GM15510 (cell line): Measurements from ENCODE around the gene ARHGAP42.

Experiments used
- POLR2A ChIP-seq: IDR thresholded peaks from 3 replicates; pipeline ENCODE4 v1.6.1; 2011; ENCODE audit warnings: borderline replicate concordance; ENCODE audit not compliant: insufficient read length; ENCODE audit errors: extremely low read depth

Gene ARHGAP42

GRCh38 chr11:100991541-100991940 lies 304.5 kb downstream of the ARHGAP42 start:
- TF ChIP-seq POLR2A: no peak

DNA sequence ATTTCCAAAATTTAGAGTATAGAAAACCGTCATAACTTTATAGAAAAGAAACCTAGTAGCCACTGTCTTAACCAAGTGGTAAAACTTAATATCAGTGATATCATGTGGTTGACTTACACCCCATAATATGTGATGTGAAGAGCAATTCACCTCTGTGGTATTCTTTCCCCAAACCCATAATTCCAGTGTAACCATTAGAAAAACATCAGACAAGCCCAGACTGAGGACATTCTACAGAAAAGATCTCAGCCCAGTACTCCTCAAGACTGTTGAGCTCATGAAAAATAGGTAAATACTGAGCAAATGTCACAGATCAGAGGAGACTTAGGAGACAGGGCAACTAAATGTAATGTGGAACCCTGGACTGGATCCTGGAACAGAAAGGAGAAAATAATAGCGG lies 307.9 kb downstream of the ARHGAP42 start:
- TF ChIP-seq POLR2A: no peak

- TF ChIP-seq POLR2A: no peak
Measured at GRCh38 chr11:100999756-101000155, 312.7 kb downstream of the ARHGAP42 start.

DNA sequence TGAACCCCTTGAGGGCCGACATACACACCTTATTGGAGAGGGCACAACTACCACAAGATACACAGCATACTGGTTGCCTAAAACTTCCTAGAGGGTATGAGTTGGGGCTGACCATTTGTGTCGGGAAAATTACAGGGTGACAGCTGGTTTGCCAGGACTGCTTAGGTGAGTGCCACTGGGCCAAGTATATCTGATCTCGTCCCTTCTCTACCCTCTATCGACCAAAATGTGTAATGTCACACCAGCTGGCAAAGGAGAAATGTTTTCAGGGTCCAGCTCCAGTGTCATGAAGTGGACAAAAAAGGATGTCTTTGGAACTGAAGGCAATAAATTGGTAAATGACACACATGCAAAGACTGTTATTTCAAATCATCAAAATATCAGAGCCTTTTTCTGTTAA lies 316.4 kb downstream of the ARHGAP42 start:
- no peak for TF ChIP-seq POLR2A

- no peak for TF ChIP-seq POLR2A
Measured at GRCh38 chr11:101008961-101009689, 322.0 kb downstream of the ARHGAP42 start.

DNA sequence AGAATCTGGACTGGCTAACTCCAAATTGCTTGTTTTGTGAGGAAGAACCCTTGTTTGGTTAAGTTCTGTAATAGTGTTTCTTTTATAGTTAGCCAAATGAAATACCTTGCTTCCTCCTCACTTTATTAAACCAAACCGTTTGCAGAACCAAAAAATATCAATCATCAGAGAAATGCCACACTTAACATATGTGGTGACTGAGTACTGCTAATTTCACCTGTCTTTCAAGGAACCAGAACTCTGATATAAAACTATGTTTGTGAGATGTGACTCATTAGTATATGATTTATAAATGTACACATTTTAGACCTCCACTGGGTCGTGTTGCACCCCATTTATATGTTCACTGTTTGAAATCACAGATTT lies 322.6 kb downstream of the ARHGAP42 start:
- no peak for TF ChIP-seq POLR2A

DNA sequence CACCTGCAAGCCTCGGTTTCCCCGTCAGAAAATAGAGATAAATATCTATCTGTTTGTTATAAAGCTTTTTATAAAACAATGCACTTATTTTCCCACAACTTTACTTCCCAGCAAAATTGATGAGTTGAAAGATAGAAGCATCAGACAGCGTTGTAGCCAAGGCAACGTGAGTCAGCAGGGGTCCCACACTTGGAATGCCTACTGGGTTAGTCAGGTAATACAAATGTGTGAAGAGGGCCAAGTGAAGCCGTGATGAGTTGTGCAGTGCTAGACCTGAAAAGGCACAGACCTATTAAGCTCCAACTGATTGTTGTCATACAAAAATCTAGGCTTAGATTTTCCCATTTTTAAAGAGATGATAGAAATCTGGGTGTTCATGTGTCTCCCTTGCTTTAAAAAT lies 323.8 kb downstream of the ARHGAP42 start:
- TF ChIP-seq POLR2A: no peak

GRCh38 chr11:101011881-101012280 lies 324.8 kb downstream of the ARHGAP42 start:
- TF ChIP-seq POLR2A: no peak

DNA sequence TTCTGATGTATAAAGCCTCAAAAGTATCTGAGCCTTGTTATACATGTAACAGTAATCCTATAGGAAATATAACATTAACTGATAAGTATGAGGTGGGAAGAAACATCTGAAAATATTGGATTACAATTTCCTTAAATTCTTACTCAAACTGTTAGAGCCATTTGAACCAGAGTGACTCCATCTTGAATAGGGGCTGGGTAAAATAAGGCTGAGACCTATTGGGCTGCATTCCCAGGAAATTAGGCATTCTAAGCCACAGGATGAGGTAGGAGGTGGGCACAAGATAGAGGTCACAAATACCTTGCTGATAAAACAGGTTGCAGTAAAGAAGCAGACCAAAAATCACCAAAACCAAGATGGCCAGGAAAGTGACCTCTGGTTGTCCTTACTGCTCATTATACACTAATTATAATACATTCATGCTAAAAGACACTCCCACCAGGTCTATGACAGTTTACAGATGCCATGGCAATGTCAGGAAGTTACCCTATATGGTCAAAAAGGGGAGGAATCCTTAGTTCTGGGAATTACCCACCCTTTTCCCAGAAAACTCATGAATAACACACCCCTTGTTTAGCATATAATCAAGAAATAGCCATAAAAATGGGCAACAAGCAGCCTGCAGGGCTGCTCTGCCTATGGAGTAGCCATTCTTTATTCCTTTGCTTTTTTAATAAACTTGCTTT lies 327.7 kb downstream of the ARHGAP42 start:
- TF ChIP-seq POLR2A: no peak

- no peak for TF ChIP-seq POLR2A
Measured at GRCh38 chr11:101019870-101020269, 332.8 kb downstream of the ARHGAP42 start.

DNA sequence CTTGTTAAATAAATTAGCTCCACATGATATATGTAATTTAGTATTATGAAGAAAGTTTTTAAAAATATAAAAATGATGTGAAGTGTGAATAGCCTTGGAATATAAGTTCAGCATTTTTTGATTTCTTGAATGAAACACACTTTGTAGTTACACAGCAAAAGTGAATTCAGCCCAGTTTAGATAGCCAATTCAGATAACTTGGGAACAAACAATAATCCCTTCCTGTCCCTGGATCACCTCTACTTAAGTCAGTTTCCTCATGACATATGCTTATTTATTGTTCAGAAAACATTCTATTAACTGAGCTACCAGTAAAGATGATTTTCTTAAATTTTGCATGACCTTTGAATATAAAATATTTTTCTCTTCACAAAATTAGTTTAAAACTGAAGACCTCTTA lies 335.2 kb downstream of the ARHGAP42 start:
- no peak for TF ChIP-seq POLR2A

DNA sequence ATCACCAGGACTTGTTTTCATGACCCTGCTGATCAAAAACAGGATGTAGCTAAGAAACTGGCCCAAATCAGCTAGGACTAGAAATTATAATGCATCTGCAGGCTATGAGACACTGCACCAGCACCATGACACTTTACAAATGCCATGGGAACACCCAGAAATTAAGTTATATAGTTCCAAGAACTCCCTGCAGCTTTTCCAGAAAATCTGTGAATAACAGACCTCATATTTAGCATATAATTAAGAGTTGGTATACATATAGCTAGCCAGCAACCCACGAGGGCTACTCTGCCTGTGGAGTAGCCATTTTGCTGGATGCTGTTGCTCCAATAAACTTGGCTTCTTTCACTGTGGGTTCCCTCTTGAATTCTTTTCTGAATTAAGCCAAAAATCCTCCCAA lies 341.6 kb downstream of the ARHGAP42 start:
- TF ChIP-seq POLR2A: no peak

DNA sequence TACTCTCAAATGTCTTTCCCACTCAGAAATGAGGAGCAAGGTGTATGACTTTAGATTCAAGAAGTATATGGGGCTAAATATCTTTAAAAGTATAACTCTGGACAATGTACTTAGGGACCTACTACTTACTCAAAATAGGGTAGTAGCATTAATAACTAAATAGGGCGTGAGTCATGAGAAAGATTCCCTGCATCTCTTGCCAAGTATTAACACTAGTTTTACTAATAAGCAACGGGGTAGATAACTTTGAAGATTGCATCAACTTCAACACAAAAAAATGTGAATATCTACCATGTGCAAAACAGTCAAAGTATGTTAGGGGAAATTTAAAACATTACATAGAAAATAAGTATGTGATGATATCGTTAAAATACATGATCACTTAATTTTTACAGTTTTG lies 342.9 kb downstream of the ARHGAP42 start:
- no peak for TF ChIP-seq POLR2A

DNA sequence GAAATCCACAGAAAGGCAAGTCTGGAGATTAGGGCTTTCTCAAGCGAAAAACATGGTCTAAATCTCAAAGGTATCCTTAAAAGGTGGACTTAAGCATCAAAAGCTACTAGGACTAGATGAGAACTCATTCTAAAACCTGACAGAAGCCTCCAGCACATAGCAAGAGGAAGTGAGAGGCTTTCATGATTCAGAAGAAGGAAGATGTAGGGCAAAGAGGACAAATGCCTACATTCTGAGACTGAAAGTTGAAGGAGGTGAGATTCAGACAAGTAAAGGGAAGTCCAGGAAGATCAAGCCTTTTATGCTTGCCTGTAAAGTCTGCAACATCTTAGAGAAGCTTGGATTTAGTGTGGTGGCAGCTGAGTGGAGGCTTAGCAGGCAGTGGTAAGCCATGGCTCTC lies 343.6 kb downstream of the ARHGAP42 start:
- no peak for TF ChIP-seq POLR2A

DNA sequence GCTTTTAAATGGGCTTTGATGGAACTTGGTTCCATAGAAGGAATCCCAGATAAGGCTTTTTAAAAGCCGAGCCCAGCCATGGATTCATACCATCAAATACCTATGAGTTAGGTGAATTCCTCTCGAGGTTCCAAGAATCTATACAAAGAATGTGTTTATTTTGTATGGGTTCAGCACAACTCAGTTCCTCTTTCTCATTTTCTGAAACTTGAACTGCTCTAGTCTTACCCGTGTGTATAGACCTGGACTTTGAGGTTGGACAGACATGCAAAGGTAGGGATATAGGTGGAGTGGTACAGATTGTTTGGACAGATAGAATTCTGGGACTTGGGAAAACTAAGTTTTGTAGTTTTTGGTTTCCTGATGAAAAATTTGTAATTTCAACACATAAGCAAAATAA lies 344.6 kb downstream of the ARHGAP42 start:
- no peak for TF ChIP-seq POLR2A

- TF ChIP-seq POLR2A: no peak
Measured at GRCh38 chr11:101032991-101033390, 345.9 kb downstream of the ARHGAP42 start.
